ENCODE results near the gene ZIK1.

Gene ZIK1

DNA sequence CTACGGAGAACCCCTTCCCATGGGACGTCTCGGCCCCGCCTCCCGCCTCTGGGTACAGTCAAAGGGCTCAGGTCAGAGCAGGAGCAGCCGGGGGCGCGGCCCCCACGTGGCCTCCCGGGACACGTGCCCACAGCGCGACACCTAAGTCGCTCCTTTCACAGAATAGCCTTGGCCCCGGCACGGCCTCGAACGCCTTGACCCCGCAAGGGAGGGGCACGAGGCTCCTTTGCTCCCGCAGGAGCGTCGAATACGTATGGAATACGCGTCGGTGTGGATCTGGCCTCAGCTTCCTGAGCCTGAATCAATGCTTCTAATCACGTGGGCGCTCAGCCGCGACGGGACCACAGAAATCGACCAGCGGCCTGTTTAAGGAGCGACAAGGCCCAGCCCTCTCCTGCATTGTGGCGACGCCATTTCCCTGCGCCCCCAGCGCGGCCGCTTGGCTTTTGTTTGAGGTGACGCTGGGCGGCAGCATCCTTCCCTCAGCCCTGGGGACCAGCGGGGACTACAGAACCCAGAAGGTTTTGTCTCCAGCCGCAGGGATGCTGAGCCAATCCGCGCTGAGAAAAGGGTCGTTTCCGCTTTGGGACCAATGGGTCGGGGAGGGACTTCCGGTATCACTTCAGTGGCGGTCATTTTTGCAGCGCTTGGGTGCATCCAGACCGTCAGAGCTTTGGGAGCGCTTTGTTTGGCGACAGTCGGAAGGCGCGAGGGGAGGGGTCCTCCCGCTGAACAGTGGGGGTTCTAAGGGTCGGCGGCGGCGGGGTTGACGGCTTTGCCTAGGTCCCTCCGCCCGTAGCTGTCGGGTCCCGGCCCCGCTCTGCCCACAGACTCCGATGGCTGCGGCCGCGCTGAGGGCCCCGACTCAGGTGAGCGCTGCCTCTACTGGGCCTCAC, at the start of gene ZIK1:
Gene ZIK1, plus strand, starts transcription at position 625 of the 896 bp plus-strand sequence. Its CDS starts 212 bp downstream, at position 837.
- DNase-seq (ENCODE audit: low read depth in 2 of 2), result peak; percentile 79 to 81

DNA sequence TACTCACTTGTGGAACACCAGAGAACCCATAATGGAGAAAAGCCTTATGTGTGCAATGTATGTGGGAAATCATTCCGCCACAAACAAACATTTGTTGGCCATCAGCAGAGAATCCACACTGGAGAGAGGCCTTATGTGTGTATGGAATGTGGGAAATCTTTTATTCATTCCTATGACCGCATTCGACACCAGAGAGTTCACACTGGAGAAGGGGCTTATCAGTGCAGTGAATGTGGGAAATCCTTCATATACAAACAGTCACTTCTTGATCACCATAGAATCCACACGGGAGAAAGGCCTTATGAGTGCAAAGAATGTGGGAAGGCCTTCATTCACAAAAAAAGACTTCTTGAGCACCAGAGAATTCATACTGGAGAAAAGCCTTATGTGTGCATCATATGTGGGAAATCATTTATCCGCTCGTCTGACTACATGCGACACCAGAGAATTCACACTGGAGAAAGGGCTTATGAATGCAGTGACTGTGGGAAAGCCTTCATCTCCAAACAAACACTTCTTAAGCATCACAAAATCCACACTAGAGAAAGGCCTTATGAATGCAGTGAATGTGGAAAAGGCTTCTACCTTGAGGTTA, 45.9 kb upstream of the ZIK1 start:
- DNase-seq (ENCODE audit: low read depth in 2 of 2), result no peak

DNA sequence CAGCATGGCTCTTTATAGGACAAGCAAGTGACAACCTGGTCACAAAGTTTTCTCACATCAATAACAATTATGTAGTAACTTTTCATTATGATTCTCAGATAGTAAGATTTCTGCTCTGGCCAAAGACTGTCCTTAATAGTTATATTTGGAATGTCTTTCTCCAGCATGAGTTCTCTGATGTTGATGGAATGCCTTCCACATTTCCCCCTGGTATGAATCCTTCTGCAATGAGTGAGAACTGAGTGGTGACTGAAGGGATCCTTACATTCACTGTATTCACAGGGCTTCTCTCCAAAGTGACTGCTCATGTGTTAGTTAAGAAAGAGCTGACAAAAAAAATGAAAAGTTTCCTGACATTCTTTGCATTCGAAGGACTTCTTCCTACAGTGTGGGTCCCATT, 37.4 kb upstream of the ZIK1 start:
- DNase-seq (ENCODE audit: low read depth in 2 of 2), result no peak

DNA sequence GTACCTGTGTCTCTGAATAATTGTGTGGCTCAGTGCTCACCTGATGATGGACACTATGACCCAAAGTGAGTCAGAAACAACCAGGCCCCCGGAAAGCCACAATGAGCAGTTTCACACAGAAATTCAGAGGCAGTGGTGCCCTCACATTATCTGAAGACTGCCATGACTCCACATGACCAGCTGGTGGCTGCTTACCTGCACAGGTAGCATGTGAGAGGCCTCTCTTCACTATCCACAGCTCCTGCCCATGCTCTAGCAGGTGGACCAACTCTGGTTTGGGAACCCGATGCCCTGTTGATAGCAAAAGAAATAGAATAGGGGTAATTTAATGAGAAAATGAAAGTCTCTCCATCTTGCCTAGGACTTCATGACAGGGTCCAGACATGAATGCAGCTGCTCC, 31.5 kb upstream of the ZIK1 start:
- no peak for DNase-seq (ENCODE audit: low read depth in 2 of 2)

DNA sequence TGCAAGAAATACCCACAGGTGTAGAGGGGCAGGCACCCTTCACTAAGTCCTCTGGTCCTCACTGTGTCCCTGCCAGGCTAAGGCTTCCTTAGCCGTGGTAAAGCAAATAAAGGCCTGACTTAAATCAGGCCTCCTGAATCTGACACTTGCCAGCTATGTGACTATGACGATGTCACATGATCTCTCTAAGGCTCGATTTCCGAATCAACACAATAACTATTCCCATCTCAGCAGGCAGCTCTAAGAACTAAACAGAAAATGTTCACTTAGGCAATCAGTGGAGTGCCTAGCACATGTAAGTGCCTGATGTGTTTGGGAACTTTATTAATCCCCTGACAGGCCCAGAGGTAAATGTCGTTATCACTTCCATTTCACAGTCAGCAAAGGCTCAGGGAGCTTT, 26.3 kb upstream of the ZIK1 start:
- DNase-seq (ENCODE audit: low read depth in 2 of 2), result no peak

DNA sequence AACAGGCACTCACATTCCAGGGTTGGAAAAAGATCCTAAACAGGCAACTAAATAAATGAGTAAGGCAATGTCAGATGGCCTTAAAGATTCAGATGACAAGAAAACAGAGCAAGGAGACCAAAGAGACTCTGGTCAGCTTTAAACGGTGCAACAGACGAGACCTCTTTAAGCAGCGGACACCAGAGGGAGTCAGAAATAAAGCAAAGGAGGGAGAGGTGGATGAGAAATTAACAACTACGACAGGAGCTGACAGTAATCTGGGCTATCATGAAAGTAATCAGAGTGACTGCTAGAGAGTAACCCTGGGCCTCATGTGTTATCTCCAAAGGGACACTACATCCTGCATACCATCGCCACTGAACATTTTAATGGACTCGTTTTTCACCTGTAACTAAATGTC, 25.4 kb upstream of the ZIK1 start:
- no peak for DNase-seq (ENCODE audit: low read depth in 2 of 2)

DNA sequence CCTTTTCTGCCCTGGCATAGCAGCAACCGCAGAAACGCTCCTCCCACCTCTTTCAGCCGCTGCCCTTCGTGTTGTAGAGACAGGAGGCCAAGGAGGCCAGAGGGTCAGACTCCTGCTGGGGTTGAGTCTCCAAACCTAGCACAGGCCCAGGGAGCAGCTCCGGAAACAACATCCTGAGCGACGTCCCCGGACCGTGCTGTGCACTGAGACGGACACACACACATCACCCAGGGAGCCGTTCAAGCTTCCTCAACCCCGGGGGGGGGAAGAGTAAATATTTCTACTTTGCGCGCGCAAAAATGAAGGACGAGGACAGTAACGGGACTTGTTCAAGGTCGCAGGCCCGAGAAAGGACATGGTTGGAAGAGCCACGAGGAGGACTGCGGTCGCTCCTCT, 24.9 kb upstream of the ZIK1 start:
- no peak for DNase-seq (ENCODE audit: low read depth in 2 of 2)

DNA sequence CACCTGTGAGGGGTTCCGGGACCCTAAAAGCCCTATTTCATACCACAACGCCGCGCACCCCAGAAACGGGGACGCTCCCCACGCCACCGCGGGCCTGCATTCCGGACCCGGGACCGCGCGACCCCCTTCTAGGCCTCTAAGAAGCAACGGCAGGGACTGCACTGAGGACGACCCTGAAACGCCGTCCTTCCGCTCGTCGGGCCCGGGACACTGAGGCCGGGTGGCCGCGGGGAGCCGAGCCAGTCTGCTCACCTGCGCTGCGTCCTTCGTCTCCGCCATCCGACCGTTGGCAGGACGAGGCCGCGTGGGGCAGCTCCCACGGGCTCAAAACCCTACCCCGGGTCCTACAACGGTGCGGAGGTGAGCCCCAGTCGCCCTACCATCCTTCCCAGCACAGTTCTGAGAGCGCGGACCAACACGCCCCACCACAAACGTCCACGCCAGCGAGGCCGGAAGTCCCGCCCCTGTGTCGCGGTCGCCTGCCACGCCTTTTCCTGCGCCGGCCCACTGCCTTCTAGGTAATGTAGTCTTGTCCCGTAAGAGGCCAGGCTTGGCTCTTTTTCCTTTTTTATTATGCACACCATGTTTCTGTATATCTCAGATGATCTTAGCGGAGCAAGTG, 24.4 kb upstream of the ZIK1 start, which contains the start of gene ZNF550:
Gene ZNF550, minus strand, starts transcription at position 460 of the 622 bp plus-strand sequence. Its CDS starts 181 bp downstream, at position 279.
- DNase-seq (ENCODE audit: low read depth in 2 of 2), result peak; percentile 80 to 83

DNA sequence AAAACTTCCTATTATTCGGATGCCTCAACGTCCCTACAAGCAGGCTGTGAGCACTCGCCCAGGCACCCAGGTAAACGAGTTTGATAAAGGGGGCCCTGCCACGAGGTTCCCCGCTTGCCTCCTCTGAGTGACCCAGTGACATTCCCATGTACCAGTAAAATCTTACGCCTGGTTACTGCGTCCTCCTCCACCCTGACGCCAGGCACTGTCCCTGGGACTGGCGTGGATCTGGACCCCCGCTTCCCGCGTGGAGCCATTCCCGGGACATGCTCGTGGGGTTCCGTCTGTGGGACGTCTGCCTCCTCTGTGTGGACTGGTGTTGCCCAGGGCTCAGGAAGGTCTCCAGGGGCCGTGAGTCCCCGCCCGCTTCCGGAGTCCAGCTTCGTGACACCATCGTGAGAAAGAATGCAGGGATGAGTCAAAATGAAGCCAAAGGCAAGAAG, 23.9 kb upstream of the ZIK1 start:
- no peak for DNase-seq (ENCODE audit: low read depth in 2 of 2)

DNA sequence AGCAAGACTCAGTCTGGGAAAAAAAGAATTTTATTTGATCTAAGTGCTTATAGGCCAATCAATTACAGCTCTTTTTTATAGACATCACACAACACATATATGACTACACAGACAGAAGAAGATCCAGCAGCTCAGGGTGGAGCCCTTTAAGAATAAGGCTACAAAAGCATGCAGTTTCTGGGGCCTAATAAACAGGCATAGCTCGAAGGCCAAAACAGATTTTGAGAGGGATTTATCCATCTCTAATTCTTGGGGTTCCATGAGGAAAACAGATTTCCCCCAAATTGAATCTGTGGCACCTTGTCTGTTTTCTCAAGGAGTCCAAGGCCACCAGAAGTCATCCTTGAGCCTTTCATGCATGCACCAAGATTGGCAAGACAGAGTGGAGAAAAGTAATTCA, 20.4 kb upstream of the ZIK1 start:
- no peak for DNase-seq (ENCODE audit: low read depth in 2 of 2)

DNA sequence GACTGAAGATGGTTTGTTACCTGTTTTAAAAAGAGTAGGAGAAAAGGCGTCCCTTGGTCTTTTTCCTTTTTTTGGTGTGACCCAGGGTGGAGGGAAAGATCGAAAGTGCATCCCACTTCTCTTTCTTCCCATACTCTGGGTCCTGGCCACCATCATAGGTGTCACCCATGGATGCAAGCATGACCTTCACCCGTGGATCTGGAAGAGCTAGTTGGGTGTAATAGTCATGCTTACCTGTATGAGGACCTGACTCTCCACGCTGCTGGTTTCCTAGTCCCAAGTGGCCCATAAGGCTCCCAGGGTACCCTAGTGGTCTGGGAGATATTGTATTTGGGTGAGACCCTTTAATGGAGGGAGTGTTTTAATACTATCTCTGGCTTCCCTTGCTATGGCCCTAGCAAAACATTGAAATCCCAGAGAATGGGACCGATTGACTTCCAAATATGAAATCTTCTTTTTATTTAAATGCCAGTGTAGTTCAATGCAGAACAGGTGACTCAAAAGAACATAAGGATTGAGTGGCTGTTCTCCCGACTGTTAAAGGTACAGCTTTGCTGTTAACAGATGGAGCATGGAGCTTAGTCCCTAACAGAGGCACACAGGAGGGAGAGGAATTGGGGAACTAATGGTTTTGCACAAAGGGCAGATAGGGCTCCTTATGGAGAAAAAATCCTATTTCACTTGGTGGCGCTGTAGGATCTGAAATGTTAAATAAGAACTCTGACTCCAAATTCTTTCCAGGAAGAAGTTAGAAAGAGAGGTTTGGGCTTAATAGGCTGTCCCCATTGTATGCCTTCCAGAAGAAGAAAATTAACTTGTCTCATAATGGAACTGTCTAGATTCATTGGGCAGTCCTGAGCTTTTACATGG, 17.3 kb upstream of the ZIK1 start:
- DNase-seq (ENCODE audit: low read depth in 2 of 2), result no peak

DNA sequence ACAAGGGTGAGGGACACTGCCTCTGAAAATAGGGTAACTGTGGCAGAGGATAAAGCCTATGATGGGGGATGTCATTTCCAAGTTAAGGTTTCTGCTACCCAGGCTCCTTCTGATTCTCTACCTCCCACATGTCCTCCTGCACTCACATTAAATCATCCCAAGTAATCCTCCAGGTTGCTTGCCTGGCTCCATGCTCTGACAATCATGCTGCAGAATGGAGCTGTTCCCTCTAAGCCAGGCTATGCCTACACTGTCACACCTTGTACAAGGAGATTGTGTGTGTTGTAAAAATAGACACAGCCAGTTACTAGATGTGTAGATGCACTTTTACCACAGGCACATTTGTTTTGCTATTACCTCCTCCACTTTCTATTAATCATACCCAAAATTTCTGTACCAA, 13.2 kb upstream of the ZIK1 start:
- no peak for DNase-seq (ENCODE audit: low read depth in 2 of 2)

DNA sequence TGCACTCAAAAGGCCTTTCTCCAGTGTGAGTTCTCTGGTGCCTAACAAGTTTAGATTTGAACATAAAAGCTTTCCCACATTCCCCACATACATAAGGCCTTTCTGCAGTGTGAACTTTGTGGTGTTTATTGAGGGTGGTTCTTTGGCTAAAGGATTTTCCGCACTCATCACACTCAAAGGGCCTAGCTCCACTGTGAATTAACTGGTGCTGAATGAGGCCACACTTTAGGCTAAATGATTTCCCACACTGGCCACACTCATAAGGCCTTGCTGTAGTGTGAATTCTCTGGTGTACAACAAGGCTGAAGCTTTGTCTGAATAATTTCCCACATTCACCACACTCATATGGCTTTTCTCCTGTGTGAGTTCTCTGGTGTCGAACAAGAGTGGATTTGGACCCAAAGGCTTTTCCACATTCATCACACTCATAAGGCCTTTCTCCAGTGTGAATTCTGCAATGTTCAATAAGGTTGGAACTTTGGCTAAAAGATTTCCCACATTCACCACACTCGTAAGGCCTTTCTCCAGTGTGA, 11.5 kb upstream of the ZIK1 start:
- no peak for DNase-seq (ENCODE audit: low read depth in 2 of 2)

DNA sequence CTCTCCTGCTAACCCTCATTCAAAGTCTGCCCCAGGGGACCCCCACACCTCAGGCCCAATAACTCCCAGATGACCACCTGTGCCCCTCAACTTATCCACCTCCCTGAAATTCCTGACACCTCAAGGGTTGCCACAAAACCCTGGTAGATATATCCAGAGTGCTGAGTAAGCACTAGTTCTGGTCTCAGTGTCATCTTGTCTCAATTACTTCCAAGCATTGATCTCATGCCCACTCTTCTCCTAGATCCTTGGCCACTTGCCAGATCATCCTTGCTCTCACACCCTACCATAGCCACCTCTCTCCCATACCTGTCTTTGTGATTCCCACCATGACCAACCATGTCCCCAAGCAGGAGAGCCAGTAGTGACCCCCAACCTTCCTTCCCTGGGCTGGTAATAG, 7.3 kb upstream of the ZIK1 start:
- no peak for DNase-seq (ENCODE audit: low read depth in 2 of 2)

DNA sequence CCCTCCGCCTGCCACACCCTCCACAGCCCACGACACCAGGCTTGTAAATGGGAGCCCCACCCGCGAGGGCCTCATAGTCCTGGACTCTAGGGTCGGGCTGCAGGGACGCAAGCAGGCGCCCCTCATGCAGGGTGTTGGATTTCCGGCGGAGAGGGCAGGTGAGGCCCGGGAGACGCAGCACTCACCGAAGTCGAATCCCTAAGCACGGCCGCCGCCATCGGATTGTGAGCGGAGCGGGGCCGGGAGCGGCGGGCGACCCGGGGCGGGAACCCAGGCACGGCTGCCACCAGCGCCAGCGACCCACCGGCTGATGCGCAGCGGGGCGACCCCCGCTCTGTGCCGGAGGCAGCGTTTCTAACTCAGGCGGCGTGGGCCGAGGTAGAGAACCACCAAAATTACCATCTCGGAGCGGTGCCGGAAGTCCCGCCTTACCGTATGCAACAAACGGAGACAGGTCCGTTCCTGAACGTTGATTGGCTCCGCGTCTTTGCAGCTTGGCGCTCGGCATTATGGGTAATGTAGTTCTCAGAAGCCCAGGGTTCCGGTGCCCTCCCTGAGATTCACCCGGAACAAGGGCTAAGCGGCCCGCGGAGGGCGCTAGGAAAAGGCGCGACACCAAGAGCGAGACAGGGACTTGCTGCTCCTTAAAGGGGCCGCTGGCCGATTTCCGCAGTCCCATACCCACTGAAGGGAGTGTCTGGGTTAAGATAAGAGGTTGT, 5.3 kb upstream of the ZIK1 start, which contains the start of gene ZNF416:
Gene ZNF416, minus strand, starts transcription at position 425 of the 719 bp plus-strand sequence. Its CDS starts 207 bp downstream, at position 218.
- peak; percentile 93 to 96 for DNase-seq (ENCODE audit: low read depth in 2 of 2)

DNA sequence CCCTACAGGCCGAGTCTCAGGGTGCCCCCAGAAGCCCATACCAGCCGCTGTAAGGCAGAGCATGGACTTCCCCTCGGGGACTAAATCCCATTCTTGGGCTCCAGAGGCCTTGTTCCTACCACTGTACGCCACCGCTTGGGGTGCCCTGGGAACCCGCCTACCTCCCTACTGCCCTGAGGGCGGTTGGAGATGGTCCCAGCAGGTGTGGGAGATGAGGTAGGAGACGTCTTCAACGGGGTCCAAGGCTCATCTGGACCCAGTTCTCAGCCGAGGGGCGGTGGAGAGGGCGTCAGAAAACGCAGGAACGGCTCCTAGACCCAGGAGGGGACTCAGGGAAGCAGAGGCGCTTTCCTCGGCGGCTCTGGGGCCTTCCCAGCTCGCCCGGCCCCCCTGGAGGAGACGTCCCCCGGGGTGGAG, 833 bp upstream of the ZIK1 start:
- DNase-seq (ENCODE audit: low read depth in 2 of 2), result no peak

DNA sequence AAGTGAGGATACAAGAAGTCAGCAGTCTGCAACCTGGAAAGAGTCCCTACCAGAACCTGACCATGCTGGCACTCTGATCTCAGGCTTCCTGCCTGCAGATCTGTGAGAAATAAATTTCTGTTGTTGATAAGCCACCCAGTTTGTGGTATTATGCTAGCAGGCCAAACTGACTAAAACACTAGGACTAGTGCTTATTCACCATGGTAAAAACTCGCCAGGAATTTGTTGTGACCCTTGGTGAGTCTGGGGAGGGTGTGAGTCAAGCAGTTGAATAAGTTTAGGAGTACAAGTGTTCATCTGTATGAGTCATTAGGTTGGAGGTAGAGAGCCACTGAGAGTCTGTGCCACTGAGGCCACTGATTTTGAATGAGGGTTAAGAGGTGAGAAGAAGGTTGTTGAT, 3.6 kb downstream of the ZIK1 start:
- DNase-seq (ENCODE audit: low read depth in 2 of 2), result no peak

DNA sequence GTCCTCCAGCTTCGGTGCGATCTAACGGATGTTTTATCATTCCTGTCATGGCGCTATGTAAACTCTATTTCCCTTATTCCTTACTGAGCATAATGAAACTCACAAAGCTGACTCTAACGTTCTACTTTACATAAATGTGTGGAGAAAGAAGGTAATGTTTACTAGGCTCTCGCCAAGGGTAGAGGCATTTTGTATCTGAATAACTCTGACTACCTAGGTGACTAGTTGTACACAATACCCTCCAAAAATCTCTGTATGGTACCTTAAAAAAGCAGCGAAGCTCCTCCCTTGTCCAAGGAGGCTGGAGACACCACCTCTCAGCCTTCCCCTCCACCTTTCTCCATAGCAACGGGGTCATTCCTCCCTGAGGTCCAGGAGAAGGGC, 15.4 kb downstream of the ZIK1 start:
- DNase-seq (ENCODE audit: low read depth in 2 of 2), result no peak

DNA sequence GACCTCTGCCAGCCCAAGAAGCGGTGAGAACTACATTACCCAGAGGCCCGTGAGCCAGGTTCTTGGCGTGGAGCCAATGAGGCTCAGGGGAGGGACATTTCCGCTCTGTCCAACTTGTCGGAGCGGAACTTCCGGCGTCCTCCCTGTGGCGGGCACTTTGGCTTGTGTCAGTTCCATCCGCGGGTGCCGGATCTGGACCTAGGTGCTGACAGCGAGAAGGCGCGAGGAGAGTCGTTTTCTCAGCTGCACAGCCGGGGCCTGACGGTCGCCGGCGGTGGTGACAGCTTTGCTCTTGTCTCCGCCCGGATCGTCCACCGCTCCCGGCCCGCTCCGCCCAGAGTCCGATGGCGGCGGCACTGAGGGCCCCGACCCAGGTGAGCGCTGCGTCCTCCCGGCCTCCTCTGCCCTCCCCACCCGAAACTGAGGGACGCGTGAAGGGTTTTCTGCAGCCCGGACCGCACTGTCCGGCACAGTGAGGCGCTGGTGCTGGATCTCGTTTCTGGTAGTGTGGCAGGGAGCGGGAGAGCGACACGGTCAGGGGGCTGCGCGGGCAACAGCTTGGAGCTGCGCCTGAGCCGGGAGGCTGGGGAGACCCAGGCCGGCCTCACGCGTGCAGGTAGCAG, 15.9 kb downstream of the ZIK1 start, which contains the start of gene ZNF530:
Gene ZNF530, plus strand, starts transcription at position 125 of the 623 bp plus-strand sequence. CDS start 4,461 bp downstream, outside the sequence.
- peak; percentile 75 to 79 for DNase-seq (ENCODE audit: low read depth in 2 of 2)

DNA sequence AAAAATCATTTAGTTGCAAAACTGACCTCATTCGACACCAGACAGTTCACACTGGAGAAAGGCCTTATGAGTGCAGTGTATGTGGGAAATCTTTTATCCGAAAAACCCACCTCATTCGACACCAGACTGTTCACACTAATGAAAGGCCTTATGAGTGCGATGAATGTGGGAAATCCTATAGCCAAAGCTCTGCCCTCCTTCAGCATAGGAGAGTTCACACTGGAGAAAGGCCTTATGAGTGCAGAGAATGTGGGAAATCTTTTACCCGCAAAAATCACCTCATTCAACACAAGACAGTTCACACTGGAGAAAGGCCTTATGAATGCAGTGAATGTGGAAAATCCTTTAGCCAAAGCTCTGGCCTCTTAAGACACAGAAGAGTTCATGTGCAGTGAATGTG, 23.0 kb downstream of the ZIK1 start:
- no peak for DNase-seq (ENCODE audit: low read depth in 2 of 2)

All from stimulated activated CD8-positive, alpha-beta memory T cell treated with anti-CD3 and anti-CD28 coated beads, Interleukin-7, amount 100 ng/mL, for 4 hours (primary cell).